ENCODE data around the gene CCDC6.

DNA sequence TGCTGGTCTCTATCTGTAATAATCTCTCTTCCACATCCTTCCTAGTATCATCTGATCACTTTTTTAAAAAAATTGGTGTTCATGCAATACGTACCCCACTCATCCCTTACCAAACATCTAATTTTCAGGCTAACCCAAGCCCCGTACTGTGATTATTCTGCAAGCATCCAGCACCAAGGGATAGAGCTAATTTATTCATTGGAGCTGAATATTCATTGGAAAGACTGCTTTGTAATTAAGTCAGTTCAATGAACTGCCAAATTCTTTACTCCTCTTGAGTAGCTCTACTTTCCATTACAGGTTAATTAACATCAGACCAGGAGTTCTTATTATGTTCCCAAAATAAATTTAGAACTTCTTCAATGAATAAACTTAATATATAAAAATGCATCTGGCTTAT is 86.7 kb downstream of the CCDC6 start:
- TF ChIP-seq, protein P1, sequence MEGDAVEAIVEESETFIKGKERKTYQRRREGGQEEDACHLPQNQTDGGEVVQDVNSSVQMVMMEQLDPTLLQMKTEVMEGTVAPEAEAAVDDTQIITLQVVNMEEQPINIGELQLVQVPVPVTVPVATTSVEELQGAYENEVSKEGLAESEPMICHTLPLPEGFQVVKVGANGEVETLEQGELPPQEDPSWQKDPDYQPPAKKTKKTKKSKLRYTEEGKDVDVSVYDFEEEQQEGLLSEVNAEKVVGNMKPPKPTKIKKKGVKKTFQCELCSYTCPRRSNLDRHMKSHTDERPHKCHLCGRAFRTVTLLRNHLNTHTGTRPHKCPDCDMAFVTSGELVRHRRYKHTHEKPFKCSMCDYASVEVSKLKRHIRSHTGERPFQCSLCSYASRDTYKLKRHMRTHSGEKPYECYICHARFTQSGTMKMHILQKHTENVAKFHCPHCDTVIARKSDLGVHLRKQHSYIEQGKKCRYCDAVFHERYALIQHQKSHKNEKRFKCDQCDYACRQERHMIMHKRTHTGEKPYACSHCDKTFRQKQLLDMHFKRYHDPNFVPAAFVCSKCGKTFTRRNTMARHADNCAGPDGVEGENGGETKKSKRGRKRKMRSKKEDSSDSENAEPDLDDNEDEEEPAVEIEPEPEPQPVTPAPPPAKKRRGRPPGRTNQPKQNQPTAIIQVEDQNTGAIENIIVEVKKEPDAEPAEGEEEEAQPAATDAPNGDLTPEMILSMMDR (IDR thresholded peaks at IDR 0.05; ENCODE audit: low read length), result no peak
- no peak for TF ChIP-seq EZH2 (IDR thresholded peaks at IDR 0.05; ENCODE audit: borderline replicate concordance, low read length)

All from OCI-LY1 (cell line).